Regular cardiac myocyte (primary cell): ENCODE data around the gene SERTAD1. TPM values are rescaled to one million over a fixed set of nuclear protein-coding genes. Genes with fewer than 3 reads are reported as not detected.

Experiments
- total RNA-seq: library from RNA; depleted of rRNA; stranded (reverse); fragments of >200 nt; gene quantifications from 2 replicates; pipeline ENCODE4 v1.2.3, GENCODE V29; 2014

Gene SERTAD1, protein sequence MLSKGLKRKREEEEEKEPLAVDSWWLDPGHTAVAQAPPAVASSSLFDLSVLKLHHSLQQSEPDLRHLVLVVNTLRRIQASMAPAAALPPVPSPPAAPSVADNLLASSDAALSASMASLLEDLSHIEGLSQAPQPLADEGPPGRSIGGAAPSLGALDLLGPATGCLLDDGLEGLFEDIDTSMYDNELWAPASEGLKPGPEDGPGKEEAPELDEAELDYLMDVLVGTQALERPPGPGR
- 23.4 and 47.7 TPM in 2 replicates for total RNA-seq

DNA sequence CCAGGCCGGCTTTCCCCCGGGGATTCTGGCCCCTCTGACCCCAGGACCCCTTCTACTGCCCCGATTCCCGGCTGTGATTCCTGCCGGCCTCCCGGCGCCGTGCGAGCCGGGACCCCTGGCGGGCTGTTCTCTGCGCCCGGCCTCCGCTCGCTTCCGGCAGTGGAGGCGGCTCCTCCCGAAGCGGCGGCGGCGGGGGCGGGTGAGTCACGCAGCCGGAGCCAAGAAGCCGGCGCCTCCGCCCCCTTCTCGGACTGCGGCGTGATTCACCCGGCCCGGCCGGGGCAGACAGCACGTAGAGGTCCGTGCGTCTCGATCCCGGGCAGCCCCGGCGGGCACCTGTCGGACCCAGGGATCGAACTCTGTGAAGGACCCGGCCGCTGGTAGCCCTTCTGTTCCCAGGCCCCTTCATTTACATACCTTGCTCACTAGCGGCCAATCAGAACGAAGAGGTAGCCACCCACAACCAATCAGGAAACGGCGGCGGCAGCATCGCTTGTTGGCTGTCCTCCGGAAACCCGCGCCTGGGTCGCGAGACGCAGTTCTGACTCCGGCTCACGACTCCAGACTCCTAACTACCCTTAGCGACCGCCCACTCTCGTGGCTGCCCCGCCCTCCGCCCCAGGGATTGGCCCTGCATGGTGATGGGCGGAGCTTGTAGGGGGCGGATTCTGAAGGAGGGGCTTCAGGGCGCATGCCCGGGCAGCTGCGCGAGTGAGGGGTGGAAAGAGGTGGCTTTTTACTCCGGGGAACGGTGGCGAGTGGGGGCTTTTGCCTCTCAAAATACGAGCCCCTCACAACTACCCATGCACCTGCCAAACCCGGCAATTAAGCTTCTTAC is at the start of gene SERTAD1:
TSS of gene SERTAD1 (minus strand) at position 543 of the 838 bp plus-strand sequence. CDS start 2,446 bp downstream, outside the sequence.

DNA sequence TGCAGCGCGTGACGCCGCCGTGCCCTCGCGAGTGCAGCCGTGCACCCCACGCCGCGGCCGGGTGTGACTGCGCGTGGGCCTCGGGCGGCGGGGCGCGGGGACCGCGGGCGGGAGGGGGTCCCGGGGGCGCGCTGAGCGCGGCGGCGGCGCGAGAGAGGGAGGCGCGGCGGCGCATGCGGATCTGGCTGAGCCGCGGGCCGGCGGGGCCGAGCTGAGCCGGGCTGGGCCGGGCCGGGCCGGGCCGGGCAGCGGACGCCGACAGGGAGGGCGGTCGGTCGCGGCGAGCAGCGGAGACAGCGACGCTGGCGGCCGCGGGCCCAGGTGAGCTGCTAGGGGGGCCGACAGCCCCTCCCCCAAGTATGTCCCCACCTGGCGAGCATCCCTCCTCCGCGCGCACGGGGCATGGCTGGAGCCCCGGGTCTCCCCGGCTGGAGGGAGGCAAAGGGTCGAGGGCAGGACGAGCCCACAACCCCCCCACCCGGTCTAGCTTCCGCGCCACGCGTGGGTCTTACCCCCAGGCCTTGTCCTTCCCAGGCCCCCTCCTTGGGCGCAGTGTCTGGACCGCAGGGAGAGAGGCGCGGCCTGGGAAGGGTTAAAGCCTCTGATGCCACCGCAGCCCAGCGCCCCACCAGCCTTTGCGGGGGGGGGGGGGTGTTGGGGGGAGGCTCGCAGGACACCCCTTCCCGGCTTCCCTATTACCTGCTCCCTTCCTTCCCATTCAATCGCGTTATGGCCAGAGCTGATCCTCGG is 41.4 kb upstream of the SERTAD1 start, which contains the start of gene SPTBN4:
TSS of gene SPTBN4 (plus strand) at position 17 of the 750 bp plus-strand sequence. CDS start 5,621 bp downstream, outside the sequence.

DNA sequence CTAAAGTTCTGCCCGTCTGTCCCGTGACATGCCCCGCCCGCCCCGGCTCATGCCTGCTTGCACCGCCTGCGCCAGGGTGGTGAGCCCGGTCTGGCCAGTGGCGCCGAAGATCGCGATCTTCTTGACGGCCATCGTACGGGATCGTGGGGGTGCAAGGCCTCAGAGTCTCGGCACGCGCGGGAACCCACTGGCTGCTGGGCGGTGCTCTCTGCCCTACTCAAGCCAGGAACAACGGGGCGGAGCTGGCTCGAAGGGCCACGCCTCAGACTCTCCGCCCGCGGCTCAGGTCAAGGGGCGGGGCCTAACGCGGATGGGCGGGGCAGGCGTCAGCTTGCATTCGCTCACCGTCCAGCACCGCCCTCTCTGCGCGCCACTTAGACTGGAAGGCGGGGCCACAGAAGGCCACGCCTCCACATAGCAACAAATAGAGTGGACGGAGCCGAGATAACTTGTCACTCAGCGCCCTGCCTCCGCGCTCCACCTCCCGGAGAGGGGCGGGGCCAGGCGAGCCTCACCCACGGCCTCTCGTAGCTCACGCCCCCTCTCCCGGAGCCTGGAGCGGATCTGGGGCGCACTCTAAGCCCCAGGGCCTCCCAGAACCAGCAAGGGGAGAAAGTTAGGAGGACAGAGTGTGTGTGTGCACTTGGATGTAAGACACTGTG is 39.9 kb upstream of the SERTAD1 start, which contains the start of gene BLVRB:
TSS of gene BLVRB (minus strand) at position 189 of the 662 bp plus-strand sequence. CDS start at position 132, 57 bp downstream.

DNA sequence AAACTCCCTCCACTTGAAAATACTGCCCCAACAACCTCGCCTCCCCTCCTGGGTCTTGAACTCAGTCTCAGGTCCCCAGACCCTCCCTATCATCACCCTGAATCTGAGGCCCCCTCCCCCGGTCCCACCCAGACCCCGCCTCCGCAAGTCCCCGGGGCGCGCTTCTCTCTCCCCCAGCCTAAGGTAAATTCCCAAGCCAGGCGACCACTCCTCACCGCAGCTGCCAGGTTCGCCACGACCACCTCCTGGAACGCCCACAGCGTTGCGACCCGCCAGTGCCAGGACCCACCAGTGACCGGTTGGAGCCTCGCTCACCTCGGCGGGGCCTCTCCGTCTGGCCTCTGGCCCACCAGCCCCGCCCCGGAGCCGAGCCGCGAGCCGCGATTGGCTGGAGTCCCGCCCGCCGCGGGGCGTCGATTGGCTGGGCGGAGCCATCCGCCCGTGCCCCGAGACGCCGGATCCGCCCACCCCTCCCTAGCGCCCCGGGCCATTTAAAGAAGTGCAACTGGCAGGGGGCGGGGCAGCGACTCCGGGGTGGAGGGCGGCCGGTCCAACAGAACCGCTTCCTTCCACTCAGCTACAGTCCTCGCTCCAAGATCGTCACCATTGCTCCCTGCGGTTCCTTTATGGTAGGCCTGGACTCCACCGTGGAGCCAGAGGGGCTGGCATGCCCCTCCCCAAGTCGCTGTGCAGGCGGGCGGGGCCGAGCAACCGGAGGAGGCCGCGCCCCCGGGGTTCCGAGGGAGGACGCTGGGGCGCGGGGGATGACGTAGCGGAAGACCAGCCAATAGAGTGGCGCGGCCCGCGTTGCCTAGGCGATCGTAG is 18.4 kb upstream of the SERTAD1 start, which contains the start of gene SERTAD3:
TSS of gene SERTAD3 (minus strand) at position 336 of the 825 bp plus-strand sequence. CDS start 2,255 bp downstream, outside the sequence.

DNA sequence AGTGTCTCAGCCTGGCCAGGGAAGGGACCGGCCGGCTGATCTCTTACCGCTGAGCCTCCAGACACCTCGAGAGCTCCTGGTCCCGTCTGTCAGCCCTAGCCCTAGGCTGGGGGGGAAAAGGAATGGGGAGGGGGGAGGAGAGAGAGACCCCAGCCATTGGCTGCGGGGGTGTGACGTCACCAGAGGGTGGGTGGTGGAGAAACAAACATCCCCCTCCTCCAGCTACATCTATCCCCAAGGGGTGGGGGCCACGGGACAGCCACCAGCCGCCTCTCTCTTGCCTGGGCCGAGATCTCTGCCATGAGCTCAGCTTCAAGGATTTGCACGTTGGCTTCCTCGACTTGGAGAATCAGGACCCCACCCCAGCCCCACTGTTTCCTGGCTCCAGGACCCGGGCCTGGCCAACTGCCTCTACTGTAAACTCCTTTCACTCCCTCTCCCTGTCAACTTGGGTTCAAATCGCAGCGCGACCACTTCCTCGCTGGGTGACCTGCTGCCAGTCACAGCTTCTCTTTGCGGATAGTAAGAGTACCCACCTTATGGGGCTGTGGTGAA is 12.4 kb downstream of the SERTAD1 start, which contains the start of gene PRX:
TSS of gene PRX (minus strand) at position 88 of the 555 bp plus-strand sequence. CDS start 5,446 bp downstream, outside the sequence.

DNA sequence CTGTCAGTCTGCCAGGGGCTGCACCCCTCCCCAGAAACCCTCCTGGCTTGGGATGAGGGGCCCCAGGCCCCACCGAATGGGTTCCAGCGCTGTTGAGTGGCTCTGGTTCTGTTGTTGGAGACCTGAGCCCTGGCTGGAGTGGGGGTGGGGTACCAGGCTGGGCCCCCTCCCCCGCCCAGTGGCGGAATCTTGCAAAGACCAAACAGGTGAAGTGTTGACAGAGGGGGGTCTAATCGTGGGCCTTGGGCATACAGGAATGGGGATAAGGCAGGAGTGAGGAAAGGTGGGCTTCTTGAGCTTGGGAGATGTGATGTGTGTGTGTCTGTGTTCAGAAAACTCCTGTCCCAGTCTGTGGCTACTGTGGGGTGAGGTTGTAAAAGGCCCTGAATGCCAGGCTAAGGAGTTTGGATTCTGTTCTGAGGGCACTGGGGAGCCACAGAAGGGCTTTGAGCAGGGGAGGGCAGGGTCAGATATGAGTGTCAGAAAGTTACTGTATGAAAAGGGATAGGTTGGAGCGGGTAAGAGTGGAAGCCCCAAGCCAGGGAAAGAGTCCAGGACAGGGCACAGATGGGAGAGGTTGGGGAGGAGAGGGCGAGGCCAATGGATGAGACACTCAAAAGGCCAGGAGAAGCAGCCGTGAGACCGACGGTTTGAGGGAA is 35.6 kb downstream of the SERTAD1 start, which contains the start of gene HIPK4:
TSS of gene HIPK4 (minus strand) at position 98 of the 659 bp plus-strand sequence. CDS start 279 bp downstream, outside the sequence.

Other genes starting within 250 kb of the SERTAD1 start
- 6.9 and 7.6 TPM in 2 replicates for gene MAP3K10, start 234.6 kb downstream of the SERTAD1 start, total RNA-seq
- not detected in 2 replicates for gene TTC9B, start 207.6 kb downstream of the SERTAD1 start, total RNA-seq
- gene CCNP, start 199.3 kb downstream of the SERTAD1 start, total RNA-seq: under 0.01 and 0.19 TPM in 2 replicates
- 63.5 and 64.5 TPM in 2 replicates for gene AKT2, start 140.6 kb downstream of the SERTAD1 start, total RNA-seq
- 8.2 and 9.0 TPM in 2 replicates for gene C19orf47, start 77.6 kb downstream of the SERTAD1 start, total RNA-seq
- gene PLD3, start 77.3 kb downstream of the SERTAD1 start, total RNA-seq: 118 and 344 TPM in 2 replicates
- gene HIPK4, start 35.8 kb downstream of the SERTAD1 start, total RNA-seq: 0.19 and 0.28 TPM in 2 replicates
- 0.58 and 1.7 TPM in 2 replicates for gene PRX, start 12.6 kb downstream of the SERTAD1 start, total RNA-seq
- gene SERTAD3, start 18.3 kb upstream of the SERTAD1 start, total RNA-seq: 20.6 and 28.9 TPM in 2 replicates
- 63.1 and 82.1 TPM in 2 replicates for gene BLVRB, start 39.8 kb upstream of the SERTAD1 start, total RNA-seq
- 0.77 and 3.7 TPM in 2 replicates for gene SPTBN4, start 41.0 kb upstream of the SERTAD1 start, total RNA-seq
- gene SHKBP1, start 150.9 kb upstream of the SERTAD1 start, total RNA-seq: 18.6 and 33.0 TPM in 2 replicates
- 6.8 and 7.1 TPM in 2 replicates for gene LTBP4, start 175.4 kb upstream of the SERTAD1 start, total RNA-seq